GM13976 (cell line): ENCODE measurements around the gene TMEM72.

Experiments used
- DNase-seq: peaks from one replicate; pipeline ENCODE4 v3.0.0; 2012; ENCODE audit warnings: low spot score
- CTCF ChIP-seq: IDR thresholded peaks from 2 replicates; pipeline ENCODE4 v1.5.1; 2012; ENCODE audit warnings: borderline replicate concordance, mild to moderate bottlenecking; ENCODE audit not compliant: insufficient read depth; ENCODE audit errors: extremely low read depth, missing control alignments, control extremely low read depth
- in situ Hi-C: fragments of 300-500 bp; cut with MboI; formaldehyde crosslinking; loops from one replicate; pipeline ENCODE4 v1.12.0; 2022; ENCODE audit warnings: low sequenced_read_pairs, mixed read lengths, inconsistent platforms; ENCODE audit not compliant: unreplicated experiment

TMEM72 gene

GRCh38 chr10:44950326-44951225 lies 39.4 kb downstream of the TMEM72 start:
- in situ Hi-C loops, result no loop called here
- TF ChIP-seq CTCF, result no peak
- DNase-seq, result no peak

GRCh38 chr10:44951576-44952226 lies 40.6 kb downstream of the TMEM72 start:
- in situ Hi-C loops, result no loop called here
- TF ChIP-seq CTCF, result no peak
- DNase-seq, result no peak

GRCh38 chr10:44952779-44953231 lies 41.7 kb downstream of the TMEM72 start:
- TF ChIP-seq CTCF, result no peak
- no peak for DNase-seq
- in situ Hi-C loops, result no loop called here

DNA sequence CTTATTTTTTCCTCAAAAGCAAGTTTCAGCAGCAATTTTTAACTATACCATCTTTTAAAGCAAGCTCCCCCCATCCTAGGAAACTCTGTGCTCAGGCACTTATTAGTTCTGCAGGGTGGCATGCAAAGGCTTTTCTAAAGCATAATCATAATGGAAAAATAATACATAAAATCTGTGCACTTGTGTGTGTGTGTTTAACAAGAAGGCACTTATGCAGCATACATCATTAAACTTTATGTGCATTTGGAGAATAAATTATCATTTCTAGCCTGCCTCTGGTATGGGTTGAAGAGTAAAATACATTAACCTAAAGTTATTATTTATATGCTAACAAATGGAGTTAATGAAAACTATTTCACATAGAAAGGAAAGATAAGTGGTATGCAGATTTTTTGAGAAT lies 42.9 kb downstream of the TMEM72 start:
- no peak for DNase-seq
- in situ Hi-C loops, result no loop called here
- TF ChIP-seq CTCF, result no peak

GRCh38 chr10:44954962-44955361 lies 43.8 kb downstream of the TMEM72 start:
- in situ Hi-C loops, result no loop called here
- no peak for TF ChIP-seq CTCF
- no peak for DNase-seq

- no peak for DNase-seq
- in situ Hi-C loops, result no loop called here
- TF ChIP-seq CTCF, result no peak
Observed at GRCh38 chr10:44955413-44956070, 44.4 kb downstream of the TMEM72 start.
